Neural cell (in vitro differentiated cells): Measurements from ENCODE around the gene NSL1. TPM values are rescaled to one million over a fixed set of nuclear protein-coding genes. Genes with fewer than 3 reads are reported as not detected.
"Not testable (repeated sequence)": the region's sequence is repeated elsewhere in the genome, so short reads cannot be mapped to it uniquely, and the experiment has no call there.

Experiments
- H2AFZ ChIP-seq: fragments of 200-600, 300-800 bp; sonication (generic), shearing (Covaris generic); 2 replicates; pipeline ENCODE4 v1.6.0; 2014; ENCODE audit warnings: low read depth, mild to moderate bottlenecking, antibody characterized with exemption, low read length, moderate library complexity
- H3F3A ChIP-seq: fragments of 200-600 bp; shearing (Covaris generic); 2 replicates; pipeline ENCODE4 v1.6.1; 2016; ENCODE audit warnings: mild to moderate bottlenecking, moderate library complexity, mixed read lengths, antibody characterized with exemption, low read length; ENCODE audit not compliant: insufficient read depth, poor library complexity, severe bottlenecking
- H3K27ac ChIP-seq: fragments of 200-600, 300-800 bp; sonication (generic), shearing (Covaris generic); 2 replicates; pipeline ENCODE4 v1.5.1; 2014; ENCODE audit warnings: mild to moderate bottlenecking, low read length, moderate library complexity
- H3K27me3 ChIP-seq: fragments of 300-800, 200-600 bp; sonication (generic), shearing (Covaris generic); 2 replicates; pipeline ENCODE4 v1.6.0; 2014; ENCODE audit warnings: mild to moderate bottlenecking, low read depth, low read length, moderate library complexity; ENCODE audit not compliant: insufficient read depth
- H3K36me3 ChIP-seq: fragments of 300-800, 200-600 bp; sonication (generic), shearing (Covaris generic); 2 replicates; pipeline ENCODE4 v1.5.1; 2014; ENCODE audit warnings: mild to moderate bottlenecking, antibody characterized with exemption, low read length, moderate library complexity; ENCODE audit not compliant: insufficient read depth
- H3K4me2 ChIP-seq: fragments of 300-800, 200-600 bp; sonication (generic), shearing (Covaris generic); 2 replicates; pipeline ENCODE4 v1.6.0; 2014; ENCODE audit warnings: mild to moderate bottlenecking, low read length
- H3K4me3 ChIP-seq: fragments of 300-800, 200-600 bp; sonication (generic), shearing (Covaris generic); 2 replicates; pipeline ENCODE4 v1.5.1; 2014; ENCODE audit warnings: mild to moderate bottlenecking, low read length, moderate library complexity
- H3K79me2 ChIP-seq: fragments of 200-600 bp; shearing (Covaris generic); replicated peaks from 2 replicates; pipeline ENCODE4 v1.6.0; 2014; ENCODE audit warnings: mild to moderate bottlenecking, low read length, moderate library complexity; ENCODE audit not compliant: insufficient read depth
- H3K9ac ChIP-seq: fragments of 300-800, 200-600 bp; sonication (generic), shearing (Covaris generic); 2 replicates; pipeline ENCODE4 v1.6.1; 2016; ENCODE audit warnings: mild to moderate bottlenecking, low read length, mixed read lengths
- H3K9me2 ChIP-seq: fragments of 200-600 bp; shearing (Covaris generic); 2 replicates; pipeline ENCODE4 v1.6.1; 2016; ENCODE audit warnings: mild to moderate bottlenecking, low read length, mixed read lengths; ENCODE audit not compliant: insufficient read depth
- H3K9me3 ChIP-seq: fragments of 200-600, 300-800 bp; sonication (generic), shearing (Covaris generic); 2 replicates; pipeline ENCODE4 v1.6.1; 2016; ENCODE audit warnings: mild to moderate bottlenecking, mixed run types, low read length, moderate library complexity, mixed read lengths
- H4K20me1 ChIP-seq: fragments of 200-600 bp; shearing (Covaris generic); 2 replicates; pipeline ENCODE4 v1.6.1; 2016; ENCODE audit warnings: mild to moderate bottlenecking, mixed run types; ENCODE audit not compliant: insufficient read depth
- EP300 ChIP-seq: fragments of 450-650 bp; conservative IDR thresholded peaks from 2 replicates; pipeline ENCODE4 v1.6.1; 2014; ENCODE audit warnings: antibody characterized with exemption, mild to moderate bottlenecking, moderate library complexity; ENCODE audit not compliant: poor library complexity, severe bottlenecking
- EZH2 ChIP-seq: fragments of 200-600, 300-800 bp; shearing (Covaris generic), sonication (generic); IDR thresholded peaks from 2 replicates; pipeline ENCODE4 v1.6.1; 2014; ENCODE audit warnings: antibody characterized with exemption, low read length, borderline replicate concordance, mild to moderate bottlenecking; ENCODE audit not compliant: insufficient read depth, poor library complexity, severe bottlenecking
- MXI1 ChIP-seq: fragments of 450-650 bp; conservative IDR thresholded peaks from 2 replicates; pipeline ENCODE4 v1.6.1; 2014; ENCODE audit warnings: antibody characterized with exemption, mild to moderate bottlenecking; ENCODE audit not compliant: poor library complexity, severe bottlenecking
- POLR2AphosphoS5 ChIP-seq: IDR thresholded peaks from 2 replicates; pipeline ENCODE4 v1.6.1; 2012
- RAD21 ChIP-seq: fragments of 450-650 bp; conservative IDR thresholded peaks from 2 replicates; pipeline ENCODE4 v1.6.1; 2014; ENCODE audit warnings: antibody characterized with exemption, mild to moderate bottlenecking, moderate library complexity
- SMC3 ChIP-seq: fragments of 450-650 bp; conservative IDR thresholded peaks from 2 replicates; pipeline ENCODE4 v1.6.1; 2014; ENCODE audit warnings: antibody characterized with exemption, mild to moderate bottlenecking, moderate library complexity; ENCODE audit not compliant: poor library complexity
- TAF1 ChIP-seq: IDR thresholded peaks from 2 replicates; pipeline ENCODE4 v1.6.1; 2012; ENCODE audit warnings: low read depth
- polyA plus RNA-seq: library from polyadenylated mRNA; depleted of rRNA; stranded (reverse); fragments of >200 nt; gene quantifications from 2 replicates; pipeline ENCODE4 v1.2.3, GENCODE V29; 2014
- TF ChIP-seq, protein P1 (sequence below): fragments of 450-650 bp; IDR thresholded peaks from 2 replicates; pipeline ENCODE4 v1.5.1; 2014; ENCODE audit warnings: antibody characterized with exemption, mild to moderate bottlenecking, moderate library complexity; ENCODE audit not compliant: poor library complexity, severe bottlenecking
- TF ChIP-seq, protein P2 (sequence below): IDR thresholded peaks from 2 replicates; pipeline ENCODE4 v1.6.1; 2012; ENCODE audit warnings: borderline replicate concordance

NSL1 gene
- polyA plus RNA-seq, 1 donor from 2014 or later: 40.4 TPM

DNA sequence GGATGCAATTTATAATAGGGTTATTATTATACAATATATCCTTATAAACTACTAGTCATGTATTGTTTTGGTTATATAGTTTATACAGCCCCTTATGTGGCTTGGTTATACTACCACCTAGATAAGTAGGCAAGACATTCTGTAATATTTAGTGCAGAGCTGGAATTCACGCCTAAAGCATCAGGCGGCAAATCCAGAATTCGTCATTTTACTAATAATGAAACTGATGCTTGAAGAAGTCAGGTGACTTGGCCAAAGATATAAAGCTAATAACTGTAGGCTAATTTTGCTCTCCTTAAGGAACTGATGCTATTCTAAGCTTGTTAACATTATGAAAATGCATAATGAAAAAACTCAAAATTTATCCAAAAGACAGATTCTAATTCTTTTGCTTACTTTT lies 10.8 kb downstream of the NSL1 start:
- Histone ChIP-seq H3K9ac (no peak overlapping the region), H3K9me2 (no peaks in the 10 kb centered on the region), H3K9me3 (no peaks in the 10 kb centered on the region), H3F3A (no peaks in the 10 kb centered on the region), H3K27ac (no peak overlapping the region), H3K4me3 (no peak overlapping the region), H3K27me3 (no peaks in the 10 kb centered on the region), H3K4me2 (no peak overlapping the region), H3K79me2 (no peaks in the 10 kb centered on the region), H4K20me1 (no peaks in the 10 kb centered on the region), H3K36me3 (peaks cover 2% of the 10 kb centered on the region), H2AFZ (no peak overlapping the region)
- no peak for TF ChIP-seq EP300
- no peak for TF ChIP-seq RAD21
- no peak for TF ChIP-seq POLR2AphosphoS5
- TF ChIP-seq SMC3: no peak
- TF ChIP-seq, protein P1, sequence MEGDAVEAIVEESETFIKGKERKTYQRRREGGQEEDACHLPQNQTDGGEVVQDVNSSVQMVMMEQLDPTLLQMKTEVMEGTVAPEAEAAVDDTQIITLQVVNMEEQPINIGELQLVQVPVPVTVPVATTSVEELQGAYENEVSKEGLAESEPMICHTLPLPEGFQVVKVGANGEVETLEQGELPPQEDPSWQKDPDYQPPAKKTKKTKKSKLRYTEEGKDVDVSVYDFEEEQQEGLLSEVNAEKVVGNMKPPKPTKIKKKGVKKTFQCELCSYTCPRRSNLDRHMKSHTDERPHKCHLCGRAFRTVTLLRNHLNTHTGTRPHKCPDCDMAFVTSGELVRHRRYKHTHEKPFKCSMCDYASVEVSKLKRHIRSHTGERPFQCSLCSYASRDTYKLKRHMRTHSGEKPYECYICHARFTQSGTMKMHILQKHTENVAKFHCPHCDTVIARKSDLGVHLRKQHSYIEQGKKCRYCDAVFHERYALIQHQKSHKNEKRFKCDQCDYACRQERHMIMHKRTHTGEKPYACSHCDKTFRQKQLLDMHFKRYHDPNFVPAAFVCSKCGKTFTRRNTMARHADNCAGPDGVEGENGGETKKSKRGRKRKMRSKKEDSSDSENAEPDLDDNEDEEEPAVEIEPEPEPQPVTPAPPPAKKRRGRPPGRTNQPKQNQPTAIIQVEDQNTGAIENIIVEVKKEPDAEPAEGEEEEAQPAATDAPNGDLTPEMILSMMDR: no peak
- TF ChIP-seq MXI1: no peak
- TF ChIP-seq, protein P2, sequence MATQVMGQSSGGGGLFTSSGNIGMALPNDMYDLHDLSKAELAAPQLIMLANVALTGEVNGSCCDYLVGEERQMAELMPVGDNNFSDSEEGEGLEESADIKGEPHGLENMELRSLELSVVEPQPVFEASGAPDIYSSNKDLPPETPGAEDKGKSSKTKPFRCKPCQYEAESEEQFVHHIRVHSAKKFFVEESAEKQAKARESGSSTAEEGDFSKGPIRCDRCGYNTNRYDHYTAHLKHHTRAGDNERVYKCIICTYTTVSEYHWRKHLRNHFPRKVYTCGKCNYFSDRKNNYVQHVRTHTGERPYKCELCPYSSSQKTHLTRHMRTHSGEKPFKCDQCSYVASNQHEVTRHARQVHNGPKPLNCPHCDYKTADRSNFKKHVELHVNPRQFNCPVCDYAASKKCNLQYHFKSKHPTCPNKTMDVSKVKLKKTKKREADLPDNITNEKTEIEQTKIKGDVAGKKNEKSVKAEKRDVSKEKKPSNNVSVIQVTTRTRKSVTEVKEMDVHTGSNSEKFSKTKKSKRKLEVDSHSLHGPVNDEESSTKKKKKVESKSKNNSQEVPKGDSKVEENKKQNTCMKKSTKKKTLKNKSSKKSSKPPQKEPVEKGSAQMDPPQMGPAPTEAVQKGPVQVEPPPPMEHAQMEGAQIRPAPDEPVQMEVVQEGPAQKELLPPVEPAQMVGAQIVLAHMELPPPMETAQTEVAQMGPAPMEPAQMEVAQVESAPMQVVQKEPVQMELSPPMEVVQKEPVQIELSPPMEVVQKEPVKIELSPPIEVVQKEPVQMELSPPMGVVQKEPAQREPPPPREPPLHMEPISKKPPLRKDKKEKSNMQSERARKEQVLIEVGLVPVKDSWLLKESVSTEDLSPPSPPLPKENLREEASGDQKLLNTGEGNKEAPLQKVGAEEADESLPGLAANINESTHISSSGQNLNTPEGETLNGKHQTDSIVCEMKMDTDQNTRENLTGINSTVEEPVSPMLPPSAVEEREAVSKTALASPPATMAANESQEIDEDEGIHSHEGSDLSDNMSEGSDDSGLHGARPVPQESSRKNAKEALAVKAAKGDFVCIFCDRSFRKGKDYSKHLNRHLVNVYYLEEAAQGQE: no peak
- TF ChIP-seq TAF1: no peak
- TF ChIP-seq EZH2: no peak

DNA sequence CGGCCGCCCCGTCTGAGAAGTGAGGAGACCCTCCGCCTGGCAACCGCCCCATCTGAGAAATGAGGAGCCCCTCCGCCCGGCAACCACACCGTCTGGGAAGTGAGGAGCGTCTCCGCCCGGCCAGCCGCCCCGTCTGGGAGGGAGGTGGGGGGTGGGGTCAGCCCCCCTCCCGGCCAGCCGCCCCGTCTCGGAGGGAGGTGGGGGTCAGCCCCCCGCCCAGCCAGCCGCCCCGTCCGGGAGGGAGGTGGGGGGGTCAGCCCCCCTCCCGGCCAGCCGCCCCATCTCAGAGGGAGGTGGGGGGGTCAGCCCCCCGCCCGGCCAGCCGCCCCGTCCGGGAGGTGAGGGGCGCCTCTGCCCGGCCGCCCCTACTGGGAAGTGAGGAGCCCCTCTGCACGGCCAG lies 12.5 kb downstream of the NSL1 start:
- H4K20me1 ChIP-seq, H2AFZ ChIP-seq, H3K27me3 ChIP-seq, H3F3A ChIP-seq, H3K9ac ChIP-seq, H3K36me3 ChIP-seq, H3K4me3 ChIP-seq, H3K9me2 ChIP-seq, H3K79me2 ChIP-seq, H3K4me2 ChIP-seq, H3K27ac ChIP-seq, H3K9me3 ChIP-seq: not testable (repeated sequence)

DNA sequence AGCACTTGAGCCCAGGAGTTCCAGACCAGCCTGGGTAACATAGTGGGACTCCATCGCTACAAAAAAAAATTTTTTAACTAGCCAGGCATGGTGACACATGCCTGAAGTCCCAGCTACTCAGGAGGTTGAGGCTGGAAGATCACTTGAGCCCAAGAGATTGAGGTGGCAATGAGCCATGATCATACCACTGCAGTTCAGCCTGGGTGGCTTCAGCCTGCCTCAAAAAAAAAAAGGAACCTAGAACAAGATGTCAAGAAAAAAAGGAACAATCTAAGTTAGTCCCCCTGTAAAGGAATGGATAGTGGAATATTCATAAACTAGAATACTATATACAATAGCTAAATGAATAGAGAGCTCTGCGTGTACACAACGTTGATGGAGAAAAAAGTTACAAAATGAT lies 14.4 kb downstream of the NSL1 start:
- H3K27me3 ChIP-seq: no peaks in the 10 kb centered on the region
- no peak overlapping the region for H3K9ac ChIP-seq
- no peak overlapping the region for H3K27ac ChIP-seq
- no peak overlapping the region for H2AFZ ChIP-seq
- H3K4me3 ChIP-seq: no peak overlapping the region
- H3K36me3 ChIP-seq: peaks cover 9% of the 10 kb centered on the region
- no peaks in the 10 kb centered on the region for H3K9me3 ChIP-seq
- H4K20me1 ChIP-seq: no peaks in the 10 kb centered on the region
- H3K79me2 ChIP-seq: no peaks in the 10 kb centered on the region
- H3K9me2 ChIP-seq: no peaks in the 10 kb centered on the region
- no peaks in the 10 kb centered on the region for H3F3A ChIP-seq
- TF ChIP-seq TAF1 (no peak), SMC3 (no peak), POLR2AphosphoS5 (no peak), EZH2 (no peak), RAD21 (no peak), EP300 (no peak), MXI1 (no peak)
- TF ChIP-seq, protein P1: no peak
- TF ChIP-seq, protein P2: no peak
- no peak overlapping the region for H3K4me2 ChIP-seq
